Stimulated activated CD8-positive, alpha-beta memory T cell treated with anti-CD3 and anti-CD28 coated beads, Interleukin-7, amount 100 ng/mL, for 4 hours (primary cell): ENCODE data around the gene HACD2.
"Not testable (repeated sequence)": the region's sequence is repeated elsewhere in the genome, so short reads cannot be mapped to it uniquely, and the experiment has no call there.

ENCODE experiments used
- DNase-seq, 2 donors: peaks; one replicate each; pipeline ENCODE4 v3.0.0-alpha.2; 2020; ENCODE audit warnings: low read depth in 2 of 2

HACD2 gene

GRCh38 chr3:123524981-123525380 is 59.9 kb downstream of the HACD2 start:
- DNase-seq = no peak

- DNase-seq = no peak
Measured at GRCh38 chr3:123523023-123523412, 61.8 kb downstream of the HACD2 start.

- no peak for DNase-seq
Measured at GRCh38 chr3:123522320-123523022, 62.4 kb downstream of the HACD2 start.

- DNase-seq = no peak
Measured at GRCh38 chr3:123521179-123521969, 63.5 kb downstream of the HACD2 start.

GRCh38 chr3:123520656-123521055 is 64.2 kb downstream of the HACD2 start:
- no peak for DNase-seq

- DNase-seq = no peak
Measured at GRCh38 chr3:123518892-123519485, 65.9 kb downstream of the HACD2 start.

- no peak for DNase-seq
Measured at GRCh38 chr3:123511726-123512125, 73.1 kb downstream of the HACD2 start.

- no peak for DNase-seq
Measured at GRCh38 chr3:123511084-123511483, 73.8 kb downstream of the HACD2 start.

- DNase-seq = no peak
Measured at GRCh38 chr3:123508178-123508577, 76.7 kb downstream of the HACD2 start.

GRCh38 chr3:123505820-123506219 is 79.0 kb downstream of the HACD2 start:
- no peak for DNase-seq

- DNase-seq = no peak
Measured at GRCh38 chr3:123503203-123503602, 81.7 kb downstream of the HACD2 start.

GRCh38 chr3:123499322-123499721 is 85.5 kb downstream of the HACD2 start:
- no peak for DNase-seq

GRCh38 chr3:123498761-123499160 is 86.1 kb downstream of the HACD2 start:
- DNase-seq = no peak

GRCh38 chr3:123493912-123494311 is 90.9 kb downstream of the HACD2 start:
- no peak for DNase-seq

GRCh38 chr3:123491966-123492587 is 92.8 kb downstream of the HACD2 start:
- no peak for DNase-seq

GRCh38 chr3:123489400-123490004 is 95.4 kb downstream of the HACD2 start:
- DNase-seq = no peak

- DNase-seq = no peak
Measured at GRCh38 chr3:123488645-123489347, 96.1 kb downstream of the HACD2 start.

- DNase-seq = not testable (repeated sequence)
Measured at GRCh38 chr3:123487063-123487462, 97.8 kb downstream of the HACD2 start.

GRCh38 chr3:123486460-123486859 is 98.4 kb downstream of the HACD2 start:
- DNase-seq = no peak

GRCh38 chr3:123485551-123485950 is 99.3 kb downstream of the HACD2 start:
- DNase-seq = no peak

GRCh38 chr3:123483146-123483545 is 101.7 kb downstream of the HACD2 start:
- DNase-seq = no peak
